ENCODE data around the gene ITPRIPL2. TPM values are rescaled to one million over a fixed set of nuclear protein-coding genes. Genes with fewer than 3 reads are reported as not detected.

The ITPRIPL2 gene
- total and polyA plus RNA-seq, 2 of the 13 experiments (the other 11 are each of a cell fraction or from before 2014, with no cell fraction given), result 5.9 to 12.6 TPM

DNA sequence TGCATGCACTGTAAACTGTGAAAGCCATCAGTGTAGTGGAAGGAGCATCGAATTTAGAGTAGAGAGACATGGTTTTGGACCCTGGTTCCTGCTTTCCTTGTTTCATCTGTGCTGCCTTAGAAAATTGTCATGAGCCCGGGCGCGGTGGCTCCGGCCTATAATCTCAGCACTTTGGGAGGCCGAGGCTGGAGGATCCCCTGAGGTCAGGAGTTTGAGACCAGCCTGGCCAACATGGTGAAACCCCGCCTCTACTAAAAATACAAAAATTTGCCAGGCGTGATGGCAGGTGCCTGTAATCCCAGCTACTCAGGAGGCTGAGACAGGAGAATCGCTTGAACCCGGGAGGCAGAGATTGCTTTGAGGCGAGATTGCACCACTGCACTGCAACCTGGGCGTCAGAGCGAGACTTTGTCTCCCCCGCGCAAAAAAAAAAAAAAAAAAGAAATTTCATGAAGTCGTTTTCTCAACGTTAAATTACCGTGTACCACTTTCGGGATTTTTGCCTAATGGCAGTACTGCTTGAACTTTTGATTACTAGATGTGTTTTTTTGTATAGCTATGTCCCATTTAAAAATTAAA lies 45.4 kb upstream of the ITPRIPL2 start (continued):
- no peak for TF ChIP-seq SRSF1 (optimal IDR thresholded peaks at IDR 0.05; ENCODE audit: low read depth, low read length)
- TF ChIP-seq ZNF251 (CRISPR knock-in tag; IDR thresholded peaks at IDR 0.05), result no peak
- no peak for TF ChIP-seq BORCS8-MEF2B (CRISPR knock-in tag; IDR thresholded peaks at IDR 0.05)
- TF ChIP-seq JUN (CRISPR knock-in tag; IDR thresholded peaks at IDR 0.05), result no peak
- 0 out of 2 replicates have a peak, but pooled peaks have one; percentile 50 for TF ChIP-seq ZNF790 (CRISPR knock-in tag; IDR thresholded peaks at IDR 0.05; ENCODE audit: borderline replicate concordance)
- TF ChIP-seq ARHGAP35 (CRISPR knock-in tag; IDR thresholded peaks at IDR 0.05; ENCODE audit: borderline replicate concordance), result no peak
- peak; percentile 79; the same call in 1 of the 2 replicates for TF ChIP-seq ZMYM3 (CRISPR knock-in tag; IDR thresholded peaks at IDR 0.05)
- TF ChIP-seq ZNF567 (CRISPR knock-in tag; IDR thresholded peaks at IDR 0.05; ENCODE audit: borderline replicate concordance), result no peak; the same call in 1 of the 2 replicates
- 0 out of 2 replicates have a peak, but pooled peaks have one; percentile 77 for TF ChIP-seq SMAD9 (CRISPR knock-in tag; IDR thresholded peaks at IDR 0.05)
- no peak for TF ChIP-seq ZUFSP (CRISPR knock-in tag; IDR thresholded peaks at IDR 0.05; ENCODE audit: borderline replicate concordance)
- TF ChIP-seq CHD4 (IDR thresholded peaks at IDR 0.05; ENCODE audit: borderline replicate concordance, low read length), result 0 out of 2 replicates have a peak, but pooled peaks have one; percentile 4
- TF ChIP-seq ZSCAN30 (CRISPR knock-in tag; IDR thresholded peaks at IDR 0.05), result peak; percentile 91
- TF ChIP-seq HNF4A (CRISPR knock-in tag; IDR thresholded peaks at IDR 0.05), result no peak
- no peak for TF ChIP-seq MXI1 (IDR thresholded peaks at IDR 0.05; ENCODE audit: borderline replicate concordance, low read depth, low read length)

Data from HepG2 (cell line).